ENCODE results near the gene FAM47C. TPM values are rescaled to one million over a fixed set of nuclear protein-coding genes. Genes with fewer than 3 reads are reported as not detected.
"Not testable (repeated sequence)": the region's sequence is repeated elsewhere in the genome, so short reads cannot be mapped to it uniquely, and the experiment has no call there.

The FAM47C gene
- total RNA-seq, 4 donors from 2014 or later = not detected

DNA sequence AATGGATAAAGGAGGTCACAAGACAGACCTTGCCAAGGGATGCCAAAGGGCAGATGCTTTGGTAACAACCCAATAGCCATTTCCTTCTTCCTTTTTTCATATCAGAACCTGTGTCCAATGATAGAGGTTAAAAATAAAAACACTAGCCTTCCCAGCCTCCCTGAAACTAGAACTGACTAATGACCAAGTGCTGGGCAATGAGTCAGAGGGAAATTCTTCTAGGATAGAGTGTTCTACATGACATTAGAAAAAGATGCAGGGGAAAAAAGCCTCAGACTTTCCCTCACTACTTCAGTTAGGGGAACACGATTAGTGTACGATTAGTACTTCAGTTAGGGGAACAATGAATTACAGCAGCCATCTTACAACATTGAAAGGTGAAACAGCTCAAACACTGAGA lies 29.3 kb upstream of the FAM47C start:
- no peaks in the 10 kb centered on the region for H3K27me3 ChIP-seq
- no peaks in the 10 kb centered on the region for H3K36me3 ChIP-seq
- TF ChIP-seq POLR2AphosphoS5 (IDR thresholded peaks at IDR 0.05) (no peak), EP300 (IDR thresholded peaks at IDR 0.05) (no peak), POLR2A (IDR thresholded peaks at IDR 0.05) (no peak)
- TF ChIP-seq, protein P1, sequence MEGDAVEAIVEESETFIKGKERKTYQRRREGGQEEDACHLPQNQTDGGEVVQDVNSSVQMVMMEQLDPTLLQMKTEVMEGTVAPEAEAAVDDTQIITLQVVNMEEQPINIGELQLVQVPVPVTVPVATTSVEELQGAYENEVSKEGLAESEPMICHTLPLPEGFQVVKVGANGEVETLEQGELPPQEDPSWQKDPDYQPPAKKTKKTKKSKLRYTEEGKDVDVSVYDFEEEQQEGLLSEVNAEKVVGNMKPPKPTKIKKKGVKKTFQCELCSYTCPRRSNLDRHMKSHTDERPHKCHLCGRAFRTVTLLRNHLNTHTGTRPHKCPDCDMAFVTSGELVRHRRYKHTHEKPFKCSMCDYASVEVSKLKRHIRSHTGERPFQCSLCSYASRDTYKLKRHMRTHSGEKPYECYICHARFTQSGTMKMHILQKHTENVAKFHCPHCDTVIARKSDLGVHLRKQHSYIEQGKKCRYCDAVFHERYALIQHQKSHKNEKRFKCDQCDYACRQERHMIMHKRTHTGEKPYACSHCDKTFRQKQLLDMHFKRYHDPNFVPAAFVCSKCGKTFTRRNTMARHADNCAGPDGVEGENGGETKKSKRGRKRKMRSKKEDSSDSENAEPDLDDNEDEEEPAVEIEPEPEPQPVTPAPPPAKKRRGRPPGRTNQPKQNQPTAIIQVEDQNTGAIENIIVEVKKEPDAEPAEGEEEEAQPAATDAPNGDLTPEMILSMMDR (IDR thresholded peaks at IDR 0.05) = no peak
- no peaks in the 10 kb centered on the region for H3K4me1 ChIP-seq
- no peak overlapping the region for H3K27ac ChIP-seq
- H3K9me3 ChIP-seq = no peaks in the 10 kb centered on the region
- no peak overlapping the region for H3K4me3 ChIP-seq
- 89% methylated on average over 2 of the region's 2 CpGs for WGBS
- no peak for DNase-seq (ENCODE audit: low spot score in 2 of 2)

DNA sequence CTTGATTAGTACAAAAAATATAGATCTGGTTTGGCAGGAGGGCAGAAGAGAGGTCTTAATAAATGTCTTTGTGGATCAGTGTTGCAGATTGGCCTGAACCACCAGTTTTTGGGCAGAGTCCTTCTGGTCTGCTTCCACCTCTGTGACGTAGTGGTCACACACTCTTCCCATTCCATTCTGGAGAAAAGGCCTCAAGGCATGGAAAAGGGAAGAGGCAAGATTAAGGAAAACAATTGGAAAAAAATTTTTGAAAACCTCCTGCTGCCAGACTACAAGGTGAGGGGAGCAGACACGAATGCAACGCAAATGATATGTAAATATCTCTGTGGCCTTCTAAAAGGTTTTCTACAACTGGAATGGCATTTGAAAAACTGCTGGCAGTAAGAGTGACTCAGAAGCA lies 24.3 kb upstream of the FAM47C start:
- no peak for DNase-seq (ENCODE audit: low spot score in 2 of 2)
- H3K36me3 ChIP-seq = no peaks in the 10 kb centered on the region
- no peaks in the 10 kb centered on the region for H3K4me1 ChIP-seq
- H3K27me3 ChIP-seq = peaks cover 7% of the 10 kb centered on the region
- H3K4me3 ChIP-seq = no peak overlapping the region
- TF ChIP-seq EP300 (IDR thresholded peaks at IDR 0.05) = no peak
- no peak for TF ChIP-seq POLR2AphosphoS5 (IDR thresholded peaks at IDR 0.05)
- TF ChIP-seq POLR2A (IDR thresholded peaks at IDR 0.05) = no peak
- TF ChIP-seq, protein P1 (IDR thresholded peaks at IDR 0.05) = no peak
- H3K9me3 ChIP-seq = no peaks in the 10 kb centered on the region
- 45% methylated on average over 3 of the region's 3 CpGs for WGBS
- no peak overlapping the region for H3K27ac ChIP-seq

DNA sequence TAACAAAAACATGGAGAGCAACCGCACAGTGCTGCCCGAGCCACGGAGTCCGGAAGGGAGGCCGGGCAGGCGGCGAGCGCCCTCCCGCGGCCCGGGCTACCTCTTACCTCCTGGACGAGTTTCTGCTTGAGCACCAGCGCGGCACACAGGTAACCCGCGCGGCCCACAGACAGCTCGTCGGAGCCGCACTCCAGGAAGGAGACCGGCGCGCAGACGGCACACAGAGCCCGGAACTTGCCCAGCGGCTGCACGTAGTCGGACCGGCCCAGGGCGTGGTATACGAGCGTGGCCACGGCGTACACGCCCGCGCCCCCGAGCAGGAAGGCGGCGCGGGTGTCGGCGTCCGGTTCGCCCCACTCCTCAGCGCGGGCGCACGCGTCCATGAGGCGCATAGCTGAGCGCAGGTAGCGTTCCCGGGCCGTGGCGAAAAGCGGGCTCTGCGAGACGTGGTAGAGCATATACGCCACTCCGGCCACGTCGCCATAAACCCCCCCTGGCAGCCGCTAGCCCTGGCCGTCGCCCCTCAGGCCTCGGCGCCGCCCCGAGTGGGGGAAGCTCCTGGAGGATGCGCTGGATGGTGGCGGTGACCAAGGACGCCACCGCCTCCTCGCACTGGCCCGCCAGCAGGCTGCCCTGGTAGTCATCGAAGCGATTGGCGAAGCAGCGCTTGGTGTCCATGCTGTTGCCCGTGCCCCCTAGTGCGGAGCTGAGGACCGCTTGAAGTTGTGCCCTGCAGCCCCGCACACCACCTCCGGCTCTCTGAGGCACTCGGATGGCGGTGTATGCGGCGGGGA lies 22.6 kb upstream of the FAM47C start:
- DNase-seq (ENCODE audit: low spot score in 2 of 2); H3K4me1 ChIP-seq; H3K27me3 ChIP-seq; H3K27ac ChIP-seq; H3K9me3 ChIP-seq; H3K36me3 ChIP-seq: not testable (repeated sequence)
- WGBS = 34% methylated on average over 19 of the region's 89 CpGs
- peak overlapping the region; percentile 23 for H3K4me3 ChIP-seq

DNA sequence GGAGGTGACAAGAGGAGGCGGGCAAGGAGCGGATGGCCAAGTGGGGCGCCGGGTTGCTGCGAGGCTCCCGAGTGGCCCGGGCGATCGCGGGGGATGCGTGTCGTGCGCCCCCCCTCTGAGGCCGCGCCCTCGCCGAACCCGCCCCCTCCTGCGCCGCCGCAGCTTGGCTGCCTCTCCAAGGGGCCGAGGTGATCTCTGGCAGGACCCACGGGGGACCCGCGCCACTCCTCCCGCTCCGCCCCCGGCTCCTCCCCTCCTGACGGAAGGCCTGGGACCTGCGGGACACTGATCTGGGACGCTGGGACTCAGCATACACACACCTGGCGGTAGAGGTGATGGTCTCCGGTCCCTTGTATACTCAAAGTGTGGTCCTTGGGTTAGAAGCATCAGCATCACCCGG lies 21.9 kb upstream of the FAM47C start:
- WGBS = 43% methylated on average over 14 of the region's 34 CpGs

DNA sequence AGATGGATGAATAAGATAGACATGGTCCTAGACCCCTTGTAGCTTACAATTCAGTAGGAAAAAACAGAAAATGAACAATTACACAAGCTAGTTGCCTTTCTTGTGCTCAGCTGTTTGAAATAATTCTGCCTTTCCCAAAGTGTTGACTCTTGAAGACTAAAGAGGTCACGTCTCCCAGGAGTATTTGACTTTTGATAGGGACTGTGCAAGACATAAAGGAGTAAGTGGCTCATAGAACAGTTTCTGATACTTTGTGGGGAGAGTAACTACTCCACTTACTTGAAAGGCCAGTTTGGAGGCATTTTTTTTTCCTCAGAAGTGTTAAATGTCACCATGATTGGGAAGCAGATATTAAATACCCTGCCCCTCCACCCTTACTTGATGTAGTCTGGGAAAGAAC lies 21.0 kb upstream of the FAM47C start:
- not testable (repeated sequence) for H3K4me3 ChIP-seq; DNase-seq (ENCODE audit: low spot score in 2 of 2); H3K36me3 ChIP-seq; H3K27ac ChIP-seq; H3K27me3 ChIP-seq; H3K9me3 ChIP-seq; H3K4me1 ChIP-seq
- whole genome bisulfite sequencing = no CpG with 5 or more reads among the region's 1 CpG

More for the DNA sequence above, 21.9 kb upstream of the FAM47C start:
- Histone ChIP-seq H3K4me3 (peak overlapping the region; percentile 23), H3K4me1 (no peaks in the 10 kb centered on the region), H3K27me3 (peaks cover 7% of the 10 kb centered on the region), H3K27ac (no peak overlapping the region), H3K9me3 (no peaks in the 10 kb centered on the region), H3K36me3 (no peaks in the 10 kb centered on the region)
- no peak for DNase-seq (ENCODE audit: low spot score in 2 of 2)
- TF ChIP-seq EP300 (IDR thresholded peaks at IDR 0.05) (no peak), POLR2AphosphoS5 (IDR thresholded peaks at IDR 0.05) (no peak), POLR2A (IDR thresholded peaks at IDR 0.05) (no peak)
- TF ChIP-seq, protein P1 (IDR thresholded peaks at IDR 0.05) = no peak

DNA sequence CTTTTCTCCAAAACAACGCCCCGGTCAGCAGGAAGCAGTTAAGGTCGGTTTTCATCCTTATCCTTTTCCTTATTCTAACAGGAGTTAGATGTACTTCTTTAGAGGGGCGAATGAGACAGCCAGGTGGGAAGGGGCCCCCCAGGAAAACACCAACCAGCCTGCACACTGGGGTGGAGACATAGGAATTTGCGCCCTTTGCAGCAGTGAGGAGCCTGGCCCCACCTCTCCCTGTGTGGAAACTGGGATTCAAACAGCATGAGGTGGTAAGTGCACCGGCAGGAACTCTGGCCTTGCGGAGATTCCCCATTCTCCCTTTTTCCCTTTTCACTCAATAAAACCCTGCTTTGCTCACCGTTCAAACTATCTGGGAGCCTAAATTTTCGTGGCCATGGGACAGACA lies 8.0 kb upstream of the FAM47C start:
- TF ChIP-seq POLR2AphosphoS5 (IDR thresholded peaks at IDR 0.05) = no peak
- TF ChIP-seq, protein P1 (IDR thresholded peaks at IDR 0.05) = no peak
- no peak for TF ChIP-seq EP300 (IDR thresholded peaks at IDR 0.05)
- no peak for TF ChIP-seq POLR2A (IDR thresholded peaks at IDR 0.05)
- WGBS = 41% methylated on average over 8 of the region's 9 CpGs

More for the DNA sequence above, 8.0 kb upstream of the FAM47C start:
- Histone ChIP-seq H3K4me1 (no peaks in the 10 kb centered on the region), H3K36me3 (no peaks in the 10 kb centered on the region), H3K27ac (no peak overlapping the region), H3K9me3 (no peaks in the 10 kb centered on the region), H3K27me3 (no peaks in the 10 kb centered on the region), H3K4me3 (no peak overlapping the region)
- no peak for DNase-seq (ENCODE audit: low spot score in 2 of 2)

Data from suprapubic skin (tissue), 4 donors.